ENCODE measurements around the gene RNLS.
"Not testable (repeated sequence)": the region's sequence is repeated elsewhere in the genome, so short reads cannot be mapped to it uniquely, and the experiment has no call there.

Gene RNLS

GRCh38 chr10:88386204-88386788, 196.8 kb downstream of the RNLS start:
- Mint-ChIP-seq H3K9me3 (no peaks in the 10 kb centered on the region), H3K27ac (peak overlapping the region in 1 of 2 donors; percentile 69), H3K27me3 (no peaks in the 10 kb centered on the region), H3K4me1 (no peaks in the 10 kb centered on the region), H3K4me3 (peak overlapping the region; percentile 46 to 79)
- no peak for ATAC-seq
- no peak for DNase-seq

GRCh38 chr10:88385601-88386203, 197.4 kb downstream of the RNLS start:
- no peaks in the 10 kb centered on the region for H3K27me3 Mint-ChIP-seq
- H3K4me3 Mint-ChIP-seq: peak overlapping the region; percentile 50 to 79
- no peak overlapping the region for H3K27ac Mint-ChIP-seq
- H3K9me3 Mint-ChIP-seq: no peaks in the 10 kb centered on the region
- no peaks in the 10 kb centered on the region for H3K4me1 Mint-ChIP-seq
- ATAC-seq (peak; percentile 84), DNase-seq (peak; percentile 31 to 34)

DNA sequence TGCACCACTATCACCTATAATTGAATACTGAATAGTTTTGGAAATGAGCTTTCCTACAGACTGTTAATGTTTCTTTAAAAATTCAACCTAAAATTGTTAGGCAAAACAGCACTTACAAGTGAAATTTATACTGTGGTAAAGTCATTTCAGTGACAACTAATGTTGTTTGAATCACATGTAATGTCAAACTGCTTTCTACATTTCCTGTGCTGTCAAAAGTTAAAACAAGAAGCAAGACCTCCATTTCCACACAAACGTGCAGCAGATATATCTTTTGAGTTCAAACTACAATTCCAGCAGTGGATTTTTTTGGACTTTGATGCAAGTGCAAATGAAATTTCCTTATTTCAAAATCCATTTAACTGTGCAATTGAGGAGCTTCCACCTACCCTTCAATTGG, 199.8 kb downstream of the RNLS start:
- peaks cover 0 to 4% of the 10 kb centered on the region in 2 donors for H3K9me3 Mint-ChIP-seq
- no peaks in the 10 kb centered on the region for H3K4me1 Mint-ChIP-seq
- no peak for DNase-seq
- no peak overlapping the region for H3K4me3 Mint-ChIP-seq
- H3K27me3 Mint-ChIP-seq: no peaks in the 10 kb centered on the region
- H3K27ac Mint-ChIP-seq: no peak overlapping the region
- ATAC-seq: no peak

DNA sequence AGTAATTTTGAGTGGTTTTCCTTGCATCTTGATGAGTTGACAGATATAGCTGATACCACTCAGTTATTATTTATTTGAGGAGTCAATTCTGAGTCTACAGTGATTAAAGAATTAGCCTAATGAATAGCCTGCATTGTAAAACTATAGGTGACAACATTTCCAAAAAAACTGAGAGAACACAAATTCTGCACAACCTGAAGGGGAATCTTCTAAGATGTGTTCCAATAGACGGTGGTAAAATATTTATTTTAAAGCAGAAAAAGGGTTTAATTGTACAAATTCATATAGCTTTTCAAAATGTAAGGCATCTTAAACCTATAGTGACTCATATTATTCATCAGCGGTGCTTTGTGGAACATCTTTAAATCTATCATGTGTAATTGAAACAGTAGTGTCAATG, 200.4 kb downstream of the RNLS start:
- Mint-ChIP-seq H3K4me1 (no peaks in the 10 kb centered on the region), H3K27ac (no peak overlapping the region), H3K27me3 (no peaks in the 10 kb centered on the region), H3K4me3 (no peak overlapping the region), H3K9me3 (peaks cover 0 to 4% of the 10 kb centered on the region in 2 donors)
- ATAC-seq (no peak), DNase-seq (no peak)

- peaks cover 0 to 4% of the 10 kb centered on the region in 2 donors for H3K9me3 Mint-ChIP-seq
- no peak overlapping the region for H3K27ac Mint-ChIP-seq
- DNase-seq (no peak), ATAC-seq (no peak)
- H3K4me3 Mint-ChIP-seq: no peak overlapping the region
- H3K27me3 Mint-ChIP-seq: no peaks in the 10 kb centered on the region
- H3K4me1 Mint-ChIP-seq: peaks cover 12% of the 10 kb centered on the region
Observed at GRCh38 chr10:88379575-88379974, 203.5 kb downstream of the RNLS start.

- Mint-ChIP-seq H3K27me3 (no peaks in the 10 kb centered on the region), H3K9me3 (peaks cover 0 to 4% of the 10 kb centered on the region in 2 donors), H3K4me1 (peaks cover 16% of the 10 kb centered on the region), H3K4me3 (no peak overlapping the region), H3K27ac (no peak overlapping the region)
- ATAC-seq (no peak), DNase-seq (no peak)
Observed at GRCh38 chr10:88377510-88377909, 205.6 kb downstream of the RNLS start.

DNA sequence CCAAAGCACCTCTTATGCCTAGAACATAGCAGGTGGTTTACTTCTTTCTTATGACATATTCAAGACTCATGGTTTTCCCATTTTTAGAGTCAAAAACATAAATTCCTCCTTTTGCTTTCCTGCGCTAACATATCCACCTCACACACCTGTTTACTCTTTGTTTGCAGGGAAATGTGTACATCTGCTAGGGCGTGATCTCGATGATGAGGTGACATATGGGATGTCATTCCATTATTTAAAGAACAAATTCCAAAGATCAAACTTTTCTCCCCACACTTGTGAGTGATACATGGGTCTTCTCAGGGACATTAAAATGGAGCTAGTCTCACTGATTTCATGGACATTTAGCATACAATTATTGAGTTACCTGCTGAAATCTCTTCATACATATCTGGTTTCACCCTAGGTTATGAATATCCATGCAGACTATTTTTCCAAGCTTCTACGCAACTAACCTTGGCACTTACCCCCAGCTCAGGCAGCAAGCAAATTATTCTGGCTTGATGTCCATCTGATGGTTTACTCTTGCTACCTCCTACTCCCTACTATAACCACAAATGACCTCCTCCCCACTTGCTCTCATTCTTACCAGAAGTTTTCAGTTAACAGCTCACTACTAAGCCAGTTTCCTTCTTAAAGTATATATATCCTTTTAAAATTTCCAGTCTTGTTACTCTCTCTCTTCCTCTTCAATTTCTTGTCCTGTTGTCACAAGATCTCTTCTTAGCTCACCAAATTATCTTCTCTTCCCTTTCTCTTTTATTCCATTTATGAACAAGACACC, 208.5 kb downstream of the RNLS start:
- H3K27ac Mint-ChIP-seq: no peak overlapping the region
- H3K9me3 Mint-ChIP-seq: peaks cover 0 to 3% of the 10 kb centered on the region in 2 donors
- DNase-seq: no peak
- H3K4me1 Mint-ChIP-seq: peaks cover 16% of the 10 kb centered on the region
- ATAC-seq: no peak
- H3K27me3 Mint-ChIP-seq: no peaks in the 10 kb centered on the region
- H3K4me3 Mint-ChIP-seq: no peak overlapping the region

- H3K9me3 Mint-ChIP-seq: no peaks in the 10 kb centered on the region
- H3K4me3 Mint-ChIP-seq: no peak overlapping the region
- no peak overlapping the region for H3K27ac Mint-ChIP-seq
- ATAC-seq: no peak
- no peak for DNase-seq
- peaks cover 16% of the 10 kb centered on the region for H3K4me1 Mint-ChIP-seq
- H3K27me3 Mint-ChIP-seq: no peaks in the 10 kb centered on the region
Observed at GRCh38 chr10:88372881-88373592, 210.1 kb downstream of the RNLS start.

GRCh38 chr10:88372051-88372715, 210.9 kb downstream of the RNLS start:
- H3K27ac Mint-ChIP-seq: no peak overlapping the region
- H3K4me1 Mint-ChIP-seq: peaks cover 16% of the 10 kb centered on the region
- ATAC-seq (no peak), DNase-seq (no peak)
- H3K4me3 Mint-ChIP-seq: no peak overlapping the region
- H3K27me3 Mint-ChIP-seq: no peaks in the 10 kb centered on the region
- no peaks in the 10 kb centered on the region for H3K9me3 Mint-ChIP-seq

DNA sequence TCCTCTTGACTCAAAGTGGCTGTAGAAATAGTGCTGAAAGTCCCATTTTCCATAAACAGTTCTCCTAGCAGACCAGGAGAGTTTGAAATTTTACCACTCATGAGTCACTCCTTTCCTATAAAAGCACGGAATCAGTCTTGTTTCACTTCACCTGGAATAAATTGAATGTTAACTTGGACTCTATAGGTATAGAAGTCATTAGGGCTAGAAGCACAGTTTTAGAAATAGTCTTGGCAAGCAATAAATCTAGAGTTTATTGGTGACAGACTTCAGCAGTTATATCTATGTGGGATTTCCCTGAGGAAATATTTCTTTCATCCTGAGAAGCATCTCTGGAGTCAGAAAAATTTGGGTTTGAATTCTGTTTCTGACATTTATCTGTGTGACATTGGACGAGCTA, 212.4 kb downstream of the RNLS start:
- no peak for ATAC-seq
- H3K4me1 Mint-ChIP-seq: peaks cover 15% of the 10 kb centered on the region
- no peaks in the 10 kb centered on the region for H3K27me3 Mint-ChIP-seq
- H3K27ac Mint-ChIP-seq: no peak overlapping the region
- H3K9me3 Mint-ChIP-seq: no peaks in the 10 kb centered on the region
- DNase-seq: no peak
- H3K4me3 Mint-ChIP-seq: no peak overlapping the region

DNA sequence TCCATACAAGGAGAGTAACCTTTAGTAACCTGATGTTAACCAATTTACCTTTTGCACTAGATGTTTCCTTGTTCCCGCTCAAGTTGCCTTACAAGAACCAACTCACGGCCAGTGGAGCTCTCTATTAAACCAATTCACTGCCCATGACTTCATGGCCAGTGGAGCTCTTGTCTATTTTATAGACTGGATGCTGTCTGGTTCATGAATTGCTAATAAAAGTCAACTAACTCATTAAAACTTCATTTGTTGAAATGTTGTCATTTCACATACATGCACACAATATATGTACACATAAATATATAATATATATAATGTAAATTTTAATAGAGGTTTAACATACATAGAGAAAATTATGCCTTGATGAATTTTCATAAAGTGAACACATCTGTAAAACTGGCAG, 216.3 kb downstream of the RNLS start:
- DNase-seq (no peak), ATAC-seq (no peak)
- no peaks in the 10 kb centered on the region for H3K9me3 Mint-ChIP-seq

GRCh38 chr10:88361995-88362807, 220.9 kb downstream of the RNLS start:
- Mint-ChIP-seq H3K27ac (no peak overlapping the region), H3K4me3 (no peak overlapping the region), H3K9me3 (no peaks in the 10 kb centered on the region), H3K27me3 (no peaks in the 10 kb centered on the region), H3K4me1 (no peaks in the 10 kb centered on the region)
- ATAC-seq (no peak), DNase-seq (no peak)

More for the DNA sequence above, 216.3 kb downstream of the RNLS start:
- no peaks in the 10 kb centered on the region for H3K4me1 Mint-ChIP-seq
- H3K27ac Mint-ChIP-seq: peak overlapping the region in 1 of 2 donors; percentile 22
- H3K27me3 Mint-ChIP-seq: no peaks in the 10 kb centered on the region
- H3K4me3 Mint-ChIP-seq: no peak overlapping the region

DNA sequence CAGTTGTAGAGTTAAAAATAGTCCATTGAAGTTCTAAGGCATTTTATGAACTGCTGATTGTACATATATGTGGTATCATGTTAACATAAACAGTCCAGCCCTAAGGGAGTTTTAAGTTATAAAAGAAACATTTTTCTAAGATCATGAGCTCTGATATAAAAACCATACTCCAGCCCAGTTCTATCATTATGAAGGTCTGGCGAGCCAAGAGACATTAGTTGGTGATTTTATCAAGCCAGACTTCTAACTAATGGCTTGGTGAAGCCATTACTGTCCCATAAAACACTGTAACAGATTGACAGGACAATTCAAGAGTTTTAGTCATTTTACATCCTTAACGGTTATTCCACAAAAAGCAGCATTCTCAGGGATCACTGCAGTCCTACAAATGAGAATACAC, 221.6 kb downstream of the RNLS start:
- Mint-ChIP-seq H3K4me1 (no peaks in the 10 kb centered on the region), H3K4me3 (no peak overlapping the region), H3K27me3 (no peaks in the 10 kb centered on the region), H3K27ac (no peak overlapping the region), H3K9me3 (no peaks in the 10 kb centered on the region)
- DNase-seq (no peak), ATAC-seq (no peak)

DNA sequence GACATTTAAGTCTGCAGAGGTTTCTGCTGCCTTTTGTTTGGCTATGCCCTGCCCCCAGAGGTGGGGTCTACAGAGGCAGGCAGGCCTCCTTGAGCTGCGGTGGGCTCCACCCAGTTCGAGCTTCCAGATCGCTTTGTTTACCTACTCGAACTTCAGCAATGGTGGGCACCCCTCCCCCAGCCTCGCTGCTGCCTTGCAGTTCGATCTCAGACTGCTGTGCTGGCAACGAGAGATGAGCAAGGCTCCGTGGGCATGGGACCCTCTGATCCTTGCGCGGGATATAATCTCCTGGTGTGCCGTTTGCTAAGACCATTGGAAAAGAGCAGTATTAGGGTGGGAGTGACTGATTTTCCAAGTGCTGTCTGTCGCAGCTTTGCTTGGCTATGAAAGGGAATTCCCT, 227.4 kb downstream of the RNLS start:
- peaks cover 11 to 35% of the 10 kb centered on the region in 2 donors for H3K9me3 Mint-ChIP-seq
- not testable (repeated sequence) for H3K27ac Mint-ChIP-seq, H3K27me3 Mint-ChIP-seq, H3K4me1 Mint-ChIP-seq, H3K4me3 Mint-ChIP-seq, ATAC-seq, DNase-seq
